ENCODE measurements around the gene EFR3B.

DNA sequence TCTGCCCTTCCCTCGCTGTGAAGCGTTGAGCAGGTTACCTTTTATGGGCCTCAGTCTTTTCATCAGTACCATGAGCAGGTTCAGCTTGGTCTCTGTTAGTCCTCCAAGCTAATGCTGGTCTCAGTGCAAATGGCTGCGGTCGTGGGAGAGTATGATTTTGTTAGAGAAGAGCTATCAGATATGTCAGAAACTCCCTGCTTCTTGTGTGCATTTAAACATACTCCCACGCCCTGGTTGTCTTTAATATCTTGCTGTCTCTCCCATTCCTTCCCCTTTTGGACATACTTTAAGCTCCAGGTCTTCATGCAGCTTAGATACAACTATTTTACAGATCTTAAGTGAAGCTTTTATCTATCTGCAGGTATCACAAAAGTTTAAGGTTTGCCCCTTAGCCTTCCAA, 62.9 kb downstream of the EFR3B start:
- TF ChIP-seq CEBPB (IDR thresholded peaks at IDR 0.05; ENCODE audit: low read depth, low read length) = no peak
- TF ChIP-seq, protein P1, sequence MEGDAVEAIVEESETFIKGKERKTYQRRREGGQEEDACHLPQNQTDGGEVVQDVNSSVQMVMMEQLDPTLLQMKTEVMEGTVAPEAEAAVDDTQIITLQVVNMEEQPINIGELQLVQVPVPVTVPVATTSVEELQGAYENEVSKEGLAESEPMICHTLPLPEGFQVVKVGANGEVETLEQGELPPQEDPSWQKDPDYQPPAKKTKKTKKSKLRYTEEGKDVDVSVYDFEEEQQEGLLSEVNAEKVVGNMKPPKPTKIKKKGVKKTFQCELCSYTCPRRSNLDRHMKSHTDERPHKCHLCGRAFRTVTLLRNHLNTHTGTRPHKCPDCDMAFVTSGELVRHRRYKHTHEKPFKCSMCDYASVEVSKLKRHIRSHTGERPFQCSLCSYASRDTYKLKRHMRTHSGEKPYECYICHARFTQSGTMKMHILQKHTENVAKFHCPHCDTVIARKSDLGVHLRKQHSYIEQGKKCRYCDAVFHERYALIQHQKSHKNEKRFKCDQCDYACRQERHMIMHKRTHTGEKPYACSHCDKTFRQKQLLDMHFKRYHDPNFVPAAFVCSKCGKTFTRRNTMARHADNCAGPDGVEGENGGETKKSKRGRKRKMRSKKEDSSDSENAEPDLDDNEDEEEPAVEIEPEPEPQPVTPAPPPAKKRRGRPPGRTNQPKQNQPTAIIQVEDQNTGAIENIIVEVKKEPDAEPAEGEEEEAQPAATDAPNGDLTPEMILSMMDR (conservative IDR thresholded peaks at IDR 0.05; ENCODE audit: low read depth, low read length) = no peak

All from IMR-90 (cell line).